Osteoblast (primary cell): ENCODE results near the gene RBFOX2. TPM values are rescaled to one million over a fixed set of nuclear protein-coding genes. Genes with fewer than 3 reads are reported as not detected.

ENCODE experiments used
- DNase-seq: peaks from one replicate; pipeline ENCODE4 v3.0.0; 2011; ENCODE audit warnings: low spot score, mixed read lengths; ENCODE audit not compliant: insufficient read length; ENCODE audit errors: missing footprints
- H2AFZ ChIP-seq: 2 replicates; pipeline ENCODE4 v1.6.0; 2011; ENCODE audit warnings: mild to moderate bottlenecking, low read length
- H3K27ac ChIP-seq: 2 replicates; pipeline ENCODE4 v1.5.1; 2011; ENCODE audit warnings: mild to moderate bottlenecking, low read depth, low read length, moderate library complexity
- H3K27me3 ChIP-seq: 2 replicates; pipeline ENCODE4 v1.6.0; 2012; ENCODE audit warnings: mild to moderate bottlenecking, control low read depth, inconsistent platforms, low read length, moderate library complexity; ENCODE audit not compliant: insufficient read depth
- H3K36me3 ChIP-seq: 2 replicates; pipeline ENCODE4 v1.5.1; 2011; ENCODE audit warnings: mild to moderate bottlenecking, low read length, control low read depth, moderate library complexity; ENCODE audit not compliant: insufficient read depth
- H3K4me1 ChIP-seq: 2 replicates; pipeline ENCODE4 v1.5.1; 2011; ENCODE audit warnings: mild to moderate bottlenecking, low read length, control low read depth, moderate library complexity; ENCODE audit not compliant: insufficient read depth
- H3K4me2 ChIP-seq: 2 replicates; pipeline ENCODE4 v1.6.0; 2011; ENCODE audit warnings: mild to moderate bottlenecking, low read length; ENCODE audit not compliant: insufficient read depth
- H3K4me3 ChIP-seq: fragments of 200-600 bp; sonication (generic); 3 replicates; pipeline ENCODE4 v1.5.1; 2012; ENCODE audit warnings: mild to moderate bottlenecking, low read length, inconsistent platforms; ENCODE audit not compliant: insufficient read depth
- H3K79me2 ChIP-seq: 2 replicates; pipeline ENCODE4 v1.6.0; 2012; ENCODE audit warnings: mild to moderate bottlenecking, low read length, control low read depth, inconsistent platforms; ENCODE audit not compliant: insufficient read depth
- H3K9me3 ChIP-seq: 2 replicates; pipeline ENCODE4 v1.5.1; 2011; ENCODE audit warnings: low read depth, low read length, control low read depth
- H4K20me1 ChIP-seq: 2 replicates; pipeline ENCODE4 v1.6.0; 2012; ENCODE audit warnings: mild to moderate bottlenecking, low read length, control low read depth; ENCODE audit not compliant: insufficient read depth
- total RNA-seq: library from RNA; depleted of rRNA; stranded (reverse); fragments of >200 nt; gene quantifications from 2 replicates; pipeline ENCODE4 v1.2.3, GENCODE V29; 2012
- TF ChIP-seq, protein P1 (sequence below): IDR thresholded peaks from 2 replicates; pipeline ENCODE4 v1.5.1; 2011; ENCODE audit warnings: mild to moderate bottlenecking, low read depth, low read length, moderate library complexity; ENCODE audit errors: extremely low read depth

RBFOX2 gene
- total RNA-seq, 1 donor, result 171 TPM

DNA sequence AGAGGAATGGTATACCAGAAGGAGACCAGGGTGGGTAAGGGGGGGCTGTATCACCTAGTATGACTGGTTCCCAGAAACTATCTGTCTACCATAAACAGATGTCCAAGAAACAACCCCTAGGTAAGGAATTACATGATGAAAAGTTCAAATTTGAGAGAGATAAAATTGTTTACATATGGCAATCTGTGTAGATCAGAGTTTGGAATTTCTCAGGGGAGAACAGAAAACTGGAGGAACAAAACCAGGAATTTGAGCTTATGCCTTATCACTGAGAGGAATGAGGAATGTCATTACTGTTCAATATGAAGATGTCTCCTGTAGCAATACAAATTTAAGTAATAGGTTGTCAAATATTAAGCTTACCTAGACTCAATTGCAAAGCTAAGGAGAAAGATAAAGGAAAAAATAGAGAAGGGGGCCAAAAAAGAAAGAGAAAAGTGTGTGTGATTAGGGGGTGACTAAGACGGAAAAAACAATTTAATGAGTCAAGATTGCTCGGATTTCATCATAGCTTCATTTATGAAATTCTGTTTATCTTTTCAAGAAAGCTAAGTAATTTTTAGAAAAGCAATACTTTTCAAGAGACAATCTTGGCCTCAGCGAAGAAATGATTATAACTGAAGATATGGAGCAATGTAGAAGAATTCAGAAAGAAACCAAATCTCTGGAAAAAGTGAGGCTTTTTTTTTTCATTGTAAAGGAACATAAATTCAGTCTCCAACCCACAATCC is 193.2 kb downstream of the RBFOX2 start:
- H3K27me3 ChIP-seq, result no peaks in the 10 kb centered on the region
- peak overlapping the region; percentile 66 for H3K4me3 ChIP-seq
- H3K79me2 ChIP-seq, result peaks cover 82% of the 10 kb centered on the region
- peaks cover 10% of the 10 kb centered on the region for H3K36me3 ChIP-seq
- peaks cover 50% of the 10 kb centered on the region for H4K20me1 ChIP-seq
- TF ChIP-seq, protein P1, sequence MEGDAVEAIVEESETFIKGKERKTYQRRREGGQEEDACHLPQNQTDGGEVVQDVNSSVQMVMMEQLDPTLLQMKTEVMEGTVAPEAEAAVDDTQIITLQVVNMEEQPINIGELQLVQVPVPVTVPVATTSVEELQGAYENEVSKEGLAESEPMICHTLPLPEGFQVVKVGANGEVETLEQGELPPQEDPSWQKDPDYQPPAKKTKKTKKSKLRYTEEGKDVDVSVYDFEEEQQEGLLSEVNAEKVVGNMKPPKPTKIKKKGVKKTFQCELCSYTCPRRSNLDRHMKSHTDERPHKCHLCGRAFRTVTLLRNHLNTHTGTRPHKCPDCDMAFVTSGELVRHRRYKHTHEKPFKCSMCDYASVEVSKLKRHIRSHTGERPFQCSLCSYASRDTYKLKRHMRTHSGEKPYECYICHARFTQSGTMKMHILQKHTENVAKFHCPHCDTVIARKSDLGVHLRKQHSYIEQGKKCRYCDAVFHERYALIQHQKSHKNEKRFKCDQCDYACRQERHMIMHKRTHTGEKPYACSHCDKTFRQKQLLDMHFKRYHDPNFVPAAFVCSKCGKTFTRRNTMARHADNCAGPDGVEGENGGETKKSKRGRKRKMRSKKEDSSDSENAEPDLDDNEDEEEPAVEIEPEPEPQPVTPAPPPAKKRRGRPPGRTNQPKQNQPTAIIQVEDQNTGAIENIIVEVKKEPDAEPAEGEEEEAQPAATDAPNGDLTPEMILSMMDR, result no peak
- no peak for DNase-seq
- peak overlapping the region; percentile 89 for H3K27ac ChIP-seq
- no peaks in the 10 kb centered on the region for H3K9me3 ChIP-seq
- H3K4me2 ChIP-seq, result peak overlapping the region; percentile 88
- no peak overlapping the region for H2AFZ ChIP-seq
- H3K4me1 ChIP-seq, result peaks cover 45% of the 10 kb centered on the region

DNA sequence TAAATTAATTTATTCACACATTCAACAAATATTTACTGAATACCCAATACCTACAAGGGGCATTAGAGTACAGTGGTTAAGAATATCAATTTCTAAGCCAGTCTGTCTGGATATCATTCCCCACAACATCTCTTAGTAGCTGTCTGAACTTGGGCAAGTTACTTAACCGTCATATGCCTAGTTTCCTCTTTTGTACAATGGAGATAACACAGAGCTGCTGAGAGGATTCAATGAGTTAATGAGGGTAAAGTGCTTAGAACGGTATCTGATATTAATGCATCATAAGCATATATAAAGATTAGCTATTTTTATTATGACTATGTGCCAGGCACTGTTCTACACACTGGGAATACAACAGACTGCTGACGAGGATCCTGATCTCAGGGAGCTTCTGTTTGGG is 194.6 kb downstream of the RBFOX2 start:
- no peak overlapping the region for H3K27ac ChIP-seq

DNA sequence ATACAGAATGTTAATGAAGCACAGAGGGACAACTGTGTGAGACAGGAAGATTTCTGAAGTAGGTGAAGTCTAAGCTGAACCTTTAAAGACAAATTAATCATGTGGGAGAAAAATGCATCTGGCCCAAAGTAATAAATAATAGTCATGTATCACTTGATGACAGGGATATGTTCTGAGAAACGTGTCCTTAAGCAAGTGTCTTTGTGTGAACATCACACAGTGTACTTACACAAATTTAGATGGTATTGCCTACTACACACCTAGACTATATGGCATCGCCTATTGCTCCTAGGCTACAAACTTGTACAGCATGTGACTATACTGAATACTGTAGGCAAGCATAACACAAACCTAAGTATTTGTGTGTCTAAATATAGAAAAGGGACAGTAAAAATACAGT is 198.3 kb downstream of the RBFOX2 start:
- H4K20me1 ChIP-seq, result peaks cover 62% of the 10 kb centered on the region
- H3K27ac ChIP-seq, result no peak overlapping the region
- H3K4me1 ChIP-seq, result peaks cover 14% of the 10 kb centered on the region
- no peak overlapping the region for H3K4me2 ChIP-seq
- H3K9me3 ChIP-seq, result no peaks in the 10 kb centered on the region
- H3K79me2 ChIP-seq, result peaks cover 98% of the 10 kb centered on the region
- no peak overlapping the region for H2AFZ ChIP-seq
- no peak overlapping the region for H3K4me3 ChIP-seq
- DNase-seq, result no peak
- H3K36me3 ChIP-seq, result peaks cover 15% of the 10 kb centered on the region
- H3K27me3 ChIP-seq, result no peaks in the 10 kb centered on the region
- TF ChIP-seq, protein P1, result no peak

More for the DNA sequence above, 194.6 kb downstream of the RBFOX2 start:
- peaks cover 41% of the 10 kb centered on the region for H3K4me1 ChIP-seq
- H3K27me3 ChIP-seq, result no peaks in the 10 kb centered on the region
- H3K79me2 ChIP-seq, result peaks cover 84% of the 10 kb centered on the region
- peak overlapping the region; percentile 88 for H3K4me2 ChIP-seq
- TF ChIP-seq, protein P1, result no peak
- no peak for DNase-seq
- H3K4me3 ChIP-seq, result no peak overlapping the region
- H3K9me3 ChIP-seq, result no peaks in the 10 kb centered on the region
- no peak overlapping the region for H2AFZ ChIP-seq
- peaks cover 15% of the 10 kb centered on the region for H3K36me3 ChIP-seq
- peaks cover 62% of the 10 kb centered on the region for H4K20me1 ChIP-seq

DNA sequence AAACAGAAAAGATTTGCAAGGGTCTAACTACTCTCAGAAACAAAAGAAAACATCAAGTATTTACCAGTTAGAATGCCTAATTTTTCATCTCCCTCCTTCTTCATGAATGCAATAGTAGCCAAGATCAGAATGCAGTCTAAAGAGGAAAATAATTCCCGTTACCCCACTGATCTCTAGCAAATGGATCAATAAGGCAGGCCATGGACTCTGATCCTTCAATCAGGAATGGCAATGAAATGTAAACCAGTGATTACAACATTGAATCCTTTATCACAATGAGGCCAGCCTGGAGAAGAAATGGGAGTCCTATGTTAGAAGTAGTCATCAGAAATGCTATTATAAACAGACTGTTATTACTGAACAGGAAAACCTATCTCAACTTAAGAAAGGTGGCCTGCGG is 204.4 kb downstream of the RBFOX2 start:
- TF ChIP-seq, protein P1, result no peak
- no peaks in the 10 kb centered on the region for H3K4me1 ChIP-seq
- peaks cover 58% of the 10 kb centered on the region for H4K20me1 ChIP-seq
- H2AFZ ChIP-seq, result no peak overlapping the region
- no peaks in the 10 kb centered on the region for H3K9me3 ChIP-seq
- H3K27me3 ChIP-seq, result no peaks in the 10 kb centered on the region
- DNase-seq, result no peak
- H3K27ac ChIP-seq, result no peak overlapping the region
- H3K4me2 ChIP-seq, result no peak overlapping the region
- peaks cover 97% of the 10 kb centered on the region for H3K79me2 ChIP-seq
- H3K4me3 ChIP-seq, result no peak overlapping the region
- H3K36me3 ChIP-seq, result no peaks in the 10 kb centered on the region
